Endothelial cell of umbilical vein (primary cell): ENCODE results near the gene SLC25A40. TPM values are rescaled to one million over a fixed set of nuclear protein-coding genes. Genes with fewer than 3 reads are reported as not detected.

Experiments used
- BruUV-seq: library from RNA; stranded (reverse); fragments of 400-500 nt; replicated peaks from 2 replicates; lab custom pipeline; 2021; lab: Mats Ljungman, UMichigan
- CTCF ChIA-PET: fragments of 300-600, 350-600 bp; sonication (Branson Sonifier 250); formaldehyde crosslinking; loops from one replicate; lab custom pipeline; 2021; ENCODE audit warnings: antibody characterized with exemption, inconsistent platforms; lab: Charles Lee
- POLR2A ChIA-PET: fragments of 300-600, 350-600 bp; sonication (Branson Sonifier 250); formaldehyde crosslinking; loops from one replicate; lab custom pipeline; 2021; ENCODE audit warnings: antibody characterized with exemption, inconsistent platforms; lab: Charles Lee
- DNase-seq: peaks from one replicate; pipeline ENCODE4 v3.0.0-alpha.2; 2011; ENCODE audit warnings: low read depth, low spot score
- FAIRE-seq: peaks from 2 replicates; lab custom pipeline; 2011; peaks lifted over from hg19 to GRCh38; lab: Jason Lieb, UNC
- H2AFZ ChIP-seq: 2 replicates; pipeline ENCODE4 v1.6.0; 2012; ENCODE audit warnings: low read depth, low read length, control low read depth, inconsistent platforms
- H3K27ac ChIP-seq: 2 replicates; pipeline ENCODE4 v1.5.1; 2011; ENCODE audit warnings: low read depth, mild to moderate bottlenecking, control low read depth, low read length, moderate library complexity; ENCODE audit not compliant: insufficient read depth
- H3K27me3 ChIP-seq, 2 experiments: 2 replicates each; pipeline versions ENCODE4 v1.6.0 to v1.6.1; 2011; ENCODE audit warnings: low read length in 2 of 2, mixed read lengths in 1 of 2; ENCODE audit not compliant: control insufficient read depth in 2 of 2, insufficient read depth in 2 of 2
- H3K36me3 ChIP-seq, 2 experiments: 2 replicates in 1 of 2; 3 replicates in 1 of 2; pipeline ENCODE4 v1.5.1; 2011; ENCODE audit warnings: low read length in 2 of 2, mild to moderate bottlenecking in 1 of 2, moderate library complexity in 1 of 2; ENCODE audit not compliant: control insufficient read depth in 2 of 2, insufficient read depth in 2 of 2; ENCODE audit errors: extremely low read depth in 1 of 2
- H3K4me1 ChIP-seq: 3 replicates; pipeline ENCODE4 v1.5.1; 2011; ENCODE audit warnings: mild to moderate bottlenecking, low read length; ENCODE audit not compliant: control insufficient read depth, insufficient read depth; ENCODE audit errors: extremely low read depth
- H3K4me2 ChIP-seq: 2 replicates; pipeline ENCODE4 v1.6.1; 2011; ENCODE audit warnings: low read length, control low read depth, mixed read lengths; ENCODE audit not compliant: insufficient read depth
- H3K4me3 ChIP-seq, 3 experiments: fragments of 200-600 bp in 1 of 3; sonication (generic), shearing (Covaris generic) in 1 of 3; replicated peaks in 1 of 3; 2 replicates each; pipeline ENCODE4 v1.5.1; 2011 to 2016; ENCODE audit warnings: control low read depth in 3 of 3, low read length in 3 of 3, mild to moderate bottlenecking in 2 of 3, inconsistent platforms in 1 of 3, low read depth in 1 of 3, moderate library complexity in 1 of 3; ENCODE audit not compliant: insufficient read depth in 1 of 3
- H3K79me2 ChIP-seq: 2 replicates; pipeline ENCODE4 v1.6.0; 2012; ENCODE audit warnings: low read length, inconsistent platforms; ENCODE audit not compliant: control insufficient read depth, insufficient read depth
- H3K9ac ChIP-seq: replicated peaks from 2 replicates; pipeline ENCODE3; 2011; ENCODE audit warnings: low read length, control low read depth; ENCODE audit not compliant: insufficient read depth; ENCODE audit errors: extremely low read depth
- H3K9me1 ChIP-seq: replicated peaks from 3 replicates; pipeline ENCODE4 v1.6.0; 2011; ENCODE audit warnings: mild to moderate bottlenecking, low read length; ENCODE audit not compliant: control insufficient read depth, insufficient read depth; ENCODE audit errors: extremely low read depth
- H3K9me3 ChIP-seq: replicated peaks from 2 replicates; pipeline ENCODE4 v1.5.1; 2012; ENCODE audit warnings: low read length, inconsistent platforms; ENCODE audit not compliant: control insufficient read depth, insufficient read depth
- H4K20me1 ChIP-seq: replicated peaks from 2 replicates; pipeline ENCODE3; 2011; ENCODE audit warnings: mild to moderate bottlenecking, low read length; ENCODE audit not compliant: control insufficient read depth, insufficient read depth; ENCODE audit errors: extremely low read depth
- EZH2 ChIP-seq: IDR thresholded peaks from 2 replicates; pipeline ENCODE4 v1.6.1; 2012; ENCODE audit warnings: borderline replicate concordance, low read depth, mild to moderate bottlenecking, moderate library complexity, low read length, inconsistent platforms; ENCODE audit not compliant: severe bottlenecking
- FOS ChIP-seq: IDR thresholded peaks from 2 replicates; pipeline ENCODE4 v1.6.1; 2011; ENCODE audit warnings: mild to moderate bottlenecking, low read length, moderate library complexity, borderline replicate concordance; ENCODE audit not compliant: insufficient read depth
- GATA2 ChIP-seq: IDR thresholded peaks from 2 replicates; pipeline ENCODE4 v1.7.0; 2011; ENCODE audit warnings: low read depth, mild to moderate bottlenecking, moderate library complexity, mixed read lengths, low read length; ENCODE audit not compliant: insufficient read length, insufficient read depth
- JUN ChIP-seq: IDR thresholded peaks from 2 replicates; pipeline ENCODE4 v1.6.1; 2011; ENCODE audit warnings: borderline replicate concordance, low read depth; ENCODE audit not compliant: insufficient read length, insufficient read depth
- MYC ChIP-seq: IDR thresholded peaks from one replicate; pipeline ENCODE4 v1.6.1; 2011; ENCODE audit warnings: mild to moderate bottlenecking, low read depth, low read length
- POLR2A ChIP-seq: IDR thresholded peaks from 2 replicates; pipeline ENCODE4 v1.6.1; 2012; ENCODE audit warnings: low read depth, mild to moderate bottlenecking, control low read depth, low read length
- POLR2AphosphoS5 ChIP-seq: IDR thresholded peaks from 2 replicates; pipeline ENCODE4 v1.6.1; 2012; ENCODE audit warnings: low read depth, mild to moderate bottlenecking, control low read depth, low read length, moderate library complexity; ENCODE audit not compliant: insufficient read depth
- dilution Hi-C: fragments of 300-500 bp; cut with MboI; formaldehyde crosslinking; loops from one replicate; pipeline ENCODE4 v1.15.0; 2019; ENCODE audit warnings: low sequenced_read_pairs; ENCODE audit not compliant: extremely low pct_ligation_motif_present
- intact Hi-C: fragments of 100-400 bp; cut with micrococcal nuclease; formaldehyde crosslinking; loops from one replicate; pipeline ENCODE4 v1.10.0; 2022
- polyA plus RNA-seq, 4 experiments: library from polyadenylated mRNA; depleted of rRNA in 3 of 4; stranded (reverse) in 3 of 4; unstranded in 1 of 4; fragments of >200 nt; gene quantifications; 2 replicates each; pipeline versions ENCODE4 v1.2.1 to v1.2.3, GENCODE V29; 2011 to 2012; ENCODE audit warnings: missing spikeins in 1 of 4
- total RNA-seq: library from RNA; stranded (reverse); gene quantifications from 2 replicates; pipeline ENCODE4 v1.2.3, GENCODE V29; 2021
- TF ChIP-seq, protein P1 (sequence below): IDR thresholded peaks from 2 replicates; pipeline ENCODE4 v1.6.1; 2011; ENCODE audit not compliant: insufficient read depth, insufficient read length
- TF ChIP-seq, protein P2 (sequence below), 2 donors: IDR thresholded peaks; 1 replicate in 1 of 2; 2 replicates in 1 of 2; pipeline ENCODE4 v1.5.1; 2011; ENCODE audit warnings: low read length in 2 of 2, mild to moderate bottlenecking in 2 of 2, moderate library complexity in 2 of 2, control low read depth in 1 of 2, inconsistent platforms in 1 of 2, low read depth in 1 of 2; ENCODE audit not compliant: insufficient read depth in 1 of 2; ENCODE audit errors: extremely low read depth in 1 of 2

Gene SLC25A40
- total and polyA plus RNA-seq, 2 donors (not counting 3 experiments of a cell fraction or from before 2014, with no cell fraction given): 7.1 to 17.1 TPM

DNA sequence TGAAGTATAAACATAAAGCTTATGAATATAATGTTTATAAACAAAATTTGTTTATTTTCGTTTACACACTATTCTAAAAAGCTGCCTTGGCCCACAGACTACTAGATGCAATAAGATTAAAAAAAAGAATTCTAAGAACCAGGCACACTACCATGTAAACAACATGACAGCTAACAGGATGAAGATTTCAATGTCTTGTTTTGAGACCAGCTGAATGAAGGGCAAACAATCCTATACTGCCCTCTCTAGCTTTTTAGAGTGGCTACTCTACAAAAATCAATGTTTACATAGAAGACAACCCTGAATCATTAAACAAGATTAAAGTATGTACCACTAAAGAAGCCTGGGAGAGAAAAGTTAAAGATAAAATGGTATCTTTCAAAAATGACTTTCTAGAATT lies 38.6 kb downstream of the SLC25A40 start:
- intact Hi-C loops (no loop called here), dilution Hi-C loops (no loop called here)
- ChIA-PET CTCF (interaction anchor here (0.6 to 2.3 kb wide), 4 partner anchors 40 to 331 kb away, joined by 3 to 9 read pairs (median 4); no protein-coding TSS in a partner anchor), POLR2A (no interaction called here)
- Histone ChIP-seq H3K4me3 (no peak overlapping the region), H3K9me3 (no peaks in the 10 kb centered on the region), H2AFZ (no peak overlapping the region), H3K9ac (no peak overlapping the region), H3K27ac (no peak overlapping the region), H3K4me1 (no peaks in the 10 kb centered on the region), H3K27me3 (no peaks in the 10 kb centered on the region), H3K79me2 (no peaks in the 10 kb centered on the region), H3K36me3 (no peaks in the 10 kb centered on the region), H3K9me1 (no peaks in the 10 kb centered on the region), H3K4me2 (no peak overlapping the region), H4K20me1 (no peaks in the 10 kb centered on the region)
- DNase-seq: no peak
- FAIRE-seq: no peak
- TF ChIP-seq POLR2A: no peak
- TF ChIP-seq MYC: no peak
- TF ChIP-seq EZH2: no peak
- no peak for TF ChIP-seq JUN
- TF ChIP-seq FOS: no peak
- TF ChIP-seq, protein P1, sequence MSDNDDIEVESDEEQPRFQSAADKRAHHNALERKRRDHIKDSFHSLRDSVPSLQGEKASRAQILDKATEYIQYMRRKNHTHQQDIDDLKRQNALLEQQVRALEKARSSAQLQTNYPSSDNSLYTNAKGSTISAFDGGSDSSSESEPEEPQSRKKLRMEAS: no peak
- no peak for TF ChIP-seq GATA2
- TF ChIP-seq, protein P2, sequence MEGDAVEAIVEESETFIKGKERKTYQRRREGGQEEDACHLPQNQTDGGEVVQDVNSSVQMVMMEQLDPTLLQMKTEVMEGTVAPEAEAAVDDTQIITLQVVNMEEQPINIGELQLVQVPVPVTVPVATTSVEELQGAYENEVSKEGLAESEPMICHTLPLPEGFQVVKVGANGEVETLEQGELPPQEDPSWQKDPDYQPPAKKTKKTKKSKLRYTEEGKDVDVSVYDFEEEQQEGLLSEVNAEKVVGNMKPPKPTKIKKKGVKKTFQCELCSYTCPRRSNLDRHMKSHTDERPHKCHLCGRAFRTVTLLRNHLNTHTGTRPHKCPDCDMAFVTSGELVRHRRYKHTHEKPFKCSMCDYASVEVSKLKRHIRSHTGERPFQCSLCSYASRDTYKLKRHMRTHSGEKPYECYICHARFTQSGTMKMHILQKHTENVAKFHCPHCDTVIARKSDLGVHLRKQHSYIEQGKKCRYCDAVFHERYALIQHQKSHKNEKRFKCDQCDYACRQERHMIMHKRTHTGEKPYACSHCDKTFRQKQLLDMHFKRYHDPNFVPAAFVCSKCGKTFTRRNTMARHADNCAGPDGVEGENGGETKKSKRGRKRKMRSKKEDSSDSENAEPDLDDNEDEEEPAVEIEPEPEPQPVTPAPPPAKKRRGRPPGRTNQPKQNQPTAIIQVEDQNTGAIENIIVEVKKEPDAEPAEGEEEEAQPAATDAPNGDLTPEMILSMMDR (IDR thresholded peaks at IDR 0.05; ENCODE audit: extremely low read depth in 1 of 2, insufficient read depth in 1 of 2, low read depth in 1 of 2, low read length in 2 of 2): no peak
- TF ChIP-seq POLR2AphosphoS5: no peak
- no TSS peak for BruUV-seq
